Skin epidermis (tissue), 12 donors: Measurements from ENCODE around the gene ADI1.
A peak's percentile ranks its signal among the peaks of the same experiment; 100 is the strongest.

ENCODE experiments used
- H3K27ac ChIP-seq, 21 experiments: fragments of 200-600 bp; sonication (generic) in 11 of 21; one replicate each; pipeline ENCODE4 v1.5.0; 2020; ENCODE audit warnings: mild to moderate bottlenecking in 3 of 21, inconsistent platforms in 2 of 21, moderate library complexity in 2 of 21
- H3K4me3 ChIP-seq, 7 experiments: fragments of 200-600 bp; sonication (generic) in 2 of 7; one replicate each; pipeline ENCODE4 v1.5.0; 2020; ENCODE audit warnings: inconsistent platforms in 2 of 7, mild to moderate bottlenecking in 2 of 7, moderate library complexity in 1 of 7

ADI1 gene, protein sequence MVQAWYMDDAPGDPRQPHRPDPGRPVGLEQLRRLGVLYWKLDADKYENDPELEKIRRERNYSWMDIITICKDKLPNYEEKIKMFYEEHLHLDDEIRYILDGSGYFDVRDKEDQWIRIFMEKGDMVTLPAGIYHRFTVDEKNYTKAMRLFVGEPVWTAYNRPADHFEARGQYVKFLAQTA

DNA sequence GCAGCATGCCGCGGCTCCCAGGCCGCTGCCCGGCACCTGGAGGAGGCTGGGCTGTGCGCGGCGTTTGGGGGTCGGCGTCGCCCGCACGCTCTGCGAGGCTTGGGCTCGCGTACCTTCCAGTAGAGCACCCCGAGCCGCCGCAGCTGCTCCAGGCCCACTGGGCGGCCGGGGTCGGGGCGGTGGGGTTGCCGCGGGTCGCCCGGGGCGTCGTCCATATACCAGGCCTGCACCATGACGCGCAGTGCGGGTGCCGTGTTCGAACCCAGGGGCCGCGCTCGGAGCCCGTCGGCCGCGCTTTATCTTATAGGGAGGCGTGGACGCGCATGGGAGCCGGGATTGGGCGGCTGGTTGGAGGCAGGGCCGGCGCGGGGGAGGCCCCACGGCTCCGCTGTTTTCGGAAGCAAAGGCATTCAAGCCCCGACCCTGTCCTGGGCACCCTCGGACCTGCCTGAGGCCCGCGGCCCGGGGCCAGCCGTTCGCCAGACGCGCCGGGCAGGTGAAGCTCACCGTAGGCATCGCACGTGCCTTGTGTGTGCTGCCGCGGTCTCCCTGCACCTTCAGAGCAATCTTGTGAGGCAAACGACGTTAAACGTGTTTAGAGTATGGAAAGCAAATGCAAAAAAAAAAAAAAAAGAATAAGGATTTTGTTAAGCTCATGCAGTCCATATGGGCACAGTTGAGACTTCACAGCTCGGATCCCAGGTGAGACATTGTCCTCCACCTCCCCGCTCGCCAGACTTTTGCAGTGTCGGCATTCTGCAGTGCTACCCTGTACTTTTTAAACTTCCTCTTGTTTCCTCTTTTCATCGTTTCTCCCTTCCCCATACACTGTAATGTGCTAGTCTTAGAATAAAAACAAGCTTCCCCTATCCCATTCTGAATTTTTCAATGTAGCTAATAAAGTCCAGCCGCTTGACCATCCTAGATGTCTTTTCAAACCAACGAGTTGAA, at the start of gene ADI1:
TSS of gene ADI1 (minus strand) at position 277 of the 951 bp plus-strand sequence. CDS start at position 233, 44 bp downstream.
- H3K4me3 ChIP-seq: peak within 1 kb of the TSS; percentile 60 to 95 (median 68)

DNA sequence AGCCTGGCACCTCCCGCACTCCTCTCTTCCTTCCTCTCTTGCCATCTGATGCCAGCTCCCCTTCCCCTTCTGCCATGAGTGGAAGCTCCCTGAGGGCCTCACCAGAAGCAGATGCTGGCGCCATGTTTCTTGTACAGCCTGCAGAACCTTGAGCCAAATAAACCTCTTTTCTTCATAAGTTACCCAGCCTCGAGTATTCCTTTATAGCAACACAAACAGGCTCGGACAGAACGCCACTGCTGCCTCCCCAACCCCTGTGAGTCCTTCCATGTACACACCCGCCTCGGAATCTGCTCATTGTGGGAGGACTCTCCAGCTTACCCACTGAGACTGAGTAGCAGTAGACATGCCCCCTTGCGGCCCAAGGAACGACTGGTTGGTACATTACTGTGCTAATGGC, 47.5 kb upstream of the ADI1 start:
- no peak overlapping the region for H3K4me3 ChIP-seq

More for the DNA sequence above, at the start of gene ADI1:
- H3K27ac ChIP-seq: peak within 1 kb of the TSS; percentile 84 to 100 (median 96)

DNA sequence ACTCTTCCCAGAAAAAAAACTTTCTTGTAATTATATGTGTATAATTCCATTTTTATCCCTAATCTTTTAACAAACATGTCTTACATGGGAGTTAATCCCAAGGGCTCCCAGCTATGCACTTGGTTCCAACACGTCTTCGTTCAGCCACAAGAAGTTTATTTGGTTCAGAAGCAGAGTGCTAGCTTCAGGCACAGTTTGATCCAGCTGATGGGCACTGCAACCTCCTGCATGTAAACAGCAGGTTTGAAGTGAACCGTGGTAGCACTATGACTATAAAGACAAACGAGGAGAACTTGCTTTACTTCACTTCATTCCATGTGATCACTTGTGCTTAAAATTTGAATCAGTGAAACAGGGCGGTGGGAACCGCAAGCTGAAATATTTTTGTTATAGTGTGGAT, 45.8 kb upstream of the ADI1 start:
- H3K27ac ChIP-seq: no peak overlapping the region

More for the DNA sequence above, 47.5 kb upstream of the ADI1 start:
- no peak overlapping the region for H3K27ac ChIP-seq

DNA sequence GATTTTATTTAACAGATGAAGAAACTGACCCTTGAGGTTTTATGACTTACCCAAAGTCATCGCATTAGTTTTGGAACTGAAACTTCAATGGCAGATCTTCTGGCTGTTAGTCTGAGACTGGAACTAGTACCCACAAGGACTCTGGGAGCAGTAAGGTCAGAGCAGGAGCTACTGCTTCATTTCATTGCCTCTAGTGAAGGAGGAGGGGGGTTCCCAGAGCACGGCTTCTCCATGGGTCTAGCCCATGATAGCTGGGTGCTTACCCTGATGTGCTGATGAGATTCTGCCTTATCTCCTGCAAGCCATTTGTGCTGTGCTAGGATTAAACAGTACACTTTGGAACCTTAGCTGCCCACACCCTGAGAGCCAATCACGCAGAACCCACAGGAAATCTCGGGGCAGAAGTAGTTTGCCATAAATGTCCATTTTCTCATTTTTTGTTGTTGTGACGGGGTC, 44.2 kb upstream of the ADI1 start:
- Histone ChIP-seq H3K27ac (no peak overlapping the region), H3K4me3 (no peak overlapping the region)

More for the DNA sequence above, 45.8 kb upstream of the ADI1 start:
- no peak overlapping the region for H3K4me3 ChIP-seq

DNA sequence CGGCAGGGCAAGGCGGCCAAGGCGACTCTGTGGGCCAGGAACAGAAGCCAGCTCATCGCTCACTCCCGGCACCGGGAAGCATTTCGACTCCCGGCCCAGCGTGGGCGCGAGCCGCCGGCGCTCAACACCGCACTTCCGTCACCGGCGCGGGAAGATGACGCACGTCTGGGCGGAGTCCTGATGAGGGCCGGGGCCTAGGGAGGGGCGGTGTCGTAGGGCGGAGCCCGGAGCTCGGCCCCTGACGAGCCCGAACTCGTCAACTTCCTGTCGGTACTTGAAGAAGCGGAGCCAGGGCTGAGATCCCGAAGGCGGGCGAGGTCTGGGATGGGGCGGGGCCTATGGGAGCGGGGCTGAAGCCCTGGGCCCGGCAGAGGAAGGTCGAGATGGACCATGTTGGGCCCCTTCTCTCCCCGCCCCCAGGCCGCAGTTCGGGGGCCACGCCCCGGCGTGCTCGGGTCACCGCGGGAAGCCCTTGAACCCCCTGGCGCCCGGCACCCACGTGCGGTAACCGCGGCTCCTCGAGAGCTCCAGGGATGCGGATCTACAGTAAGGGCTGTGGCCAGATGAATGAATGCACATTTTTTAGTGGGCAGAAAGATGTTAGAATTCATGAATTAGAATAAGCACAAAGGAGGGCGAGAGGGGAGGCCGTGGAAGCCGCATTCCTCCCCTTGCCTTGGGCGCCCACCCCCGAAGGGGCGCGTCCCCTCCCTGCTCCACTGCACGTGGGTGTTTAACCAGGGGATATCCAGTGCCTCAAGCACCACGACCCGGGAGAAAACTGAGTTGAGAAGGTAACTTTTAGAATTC, 39.1 kb upstream of the ADI1 start, which contains the start of gene RNASEH1:
TSS of gene RNASEH1 (minus strand) at position 129 of the 810 bp plus-strand sequence. CDS start at position 56, 73 bp downstream.
- Histone ChIP-seq H3K4me3 (peak within 1 kb of the TSS; percentile 80 to 99 (median 95)), H3K27ac (peak within 1 kb of the TSS; percentile 60 to 99 (median 94))

DNA sequence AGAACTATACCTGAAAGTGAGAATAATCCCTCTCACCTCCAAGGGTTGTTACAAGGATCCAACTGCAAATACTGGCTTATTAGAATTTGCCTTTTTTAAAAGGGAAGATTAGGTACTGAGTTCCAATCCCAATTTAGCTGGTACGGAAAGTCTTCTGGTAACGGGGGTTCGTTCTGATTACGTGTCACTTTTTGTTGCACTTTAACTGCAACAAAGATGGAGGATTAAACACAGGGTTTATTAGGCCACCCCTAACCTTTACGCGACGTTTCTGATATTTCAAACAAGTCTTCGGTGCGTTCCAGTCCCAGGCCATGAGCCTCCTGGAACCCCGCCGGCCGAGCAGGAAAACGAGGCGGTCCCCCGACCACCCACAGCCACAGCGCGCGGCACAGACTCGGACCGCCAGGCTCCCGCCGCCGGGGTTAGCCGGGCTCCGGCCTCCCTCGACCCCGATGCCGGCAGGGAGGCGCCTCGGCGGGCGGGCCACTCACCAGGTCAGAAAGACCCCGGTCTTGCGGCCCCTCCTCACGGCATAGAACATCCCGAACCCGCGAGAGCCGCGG, 38.4 kb upstream of the ADI1 start:
- peak overlapping the region; percentile 80 to 99 (median 95) for H3K4me3 ChIP-seq
- H3K27ac ChIP-seq: peak overlapping the region; percentile 60 to 99 (median 94)

DNA sequence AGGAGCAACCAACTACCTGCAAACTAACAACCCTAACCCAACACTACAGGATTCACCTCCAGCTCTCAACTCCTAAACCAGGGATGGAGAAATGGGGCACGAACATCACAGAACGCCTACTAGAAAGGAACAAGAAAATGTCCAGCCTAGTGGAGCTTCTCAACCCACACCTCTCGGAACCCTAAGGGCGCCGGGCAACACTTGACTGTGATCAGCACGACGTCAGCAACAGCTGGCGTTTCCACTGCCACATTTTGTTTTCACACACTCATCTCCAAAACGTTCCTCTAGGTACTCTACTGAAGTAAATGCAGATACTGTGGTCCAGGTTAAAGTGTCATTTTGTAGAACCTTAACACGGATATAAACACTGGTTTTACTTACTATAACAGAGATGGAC, 34.6 kb upstream of the ADI1 start:
- no peak overlapping the region for H3K4me3 ChIP-seq
- H3K27ac ChIP-seq: no peak overlapping the region

DNA sequence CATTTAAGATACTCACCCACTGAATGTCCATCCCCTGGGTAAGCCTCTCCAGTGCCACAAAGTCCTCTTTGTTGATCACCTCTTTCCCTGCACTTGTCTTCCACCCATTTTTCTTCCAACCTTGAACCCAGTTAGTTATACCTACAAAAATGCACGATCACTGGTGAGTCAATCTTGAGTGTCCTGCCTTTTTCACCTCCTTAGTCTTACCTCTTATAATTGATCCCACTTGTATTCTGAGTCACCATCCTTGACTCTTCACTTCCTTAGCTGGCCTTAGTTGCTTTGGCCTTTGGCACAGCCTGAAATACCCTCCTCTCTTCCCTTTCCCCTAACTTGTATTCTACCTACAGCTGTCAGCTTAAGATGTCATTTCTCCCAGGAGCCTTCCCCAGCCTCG, 28.6 kb upstream of the ADI1 start:
- no peak overlapping the region for H3K4me3 ChIP-seq
- no peak overlapping the region for H3K27ac ChIP-seq

DNA sequence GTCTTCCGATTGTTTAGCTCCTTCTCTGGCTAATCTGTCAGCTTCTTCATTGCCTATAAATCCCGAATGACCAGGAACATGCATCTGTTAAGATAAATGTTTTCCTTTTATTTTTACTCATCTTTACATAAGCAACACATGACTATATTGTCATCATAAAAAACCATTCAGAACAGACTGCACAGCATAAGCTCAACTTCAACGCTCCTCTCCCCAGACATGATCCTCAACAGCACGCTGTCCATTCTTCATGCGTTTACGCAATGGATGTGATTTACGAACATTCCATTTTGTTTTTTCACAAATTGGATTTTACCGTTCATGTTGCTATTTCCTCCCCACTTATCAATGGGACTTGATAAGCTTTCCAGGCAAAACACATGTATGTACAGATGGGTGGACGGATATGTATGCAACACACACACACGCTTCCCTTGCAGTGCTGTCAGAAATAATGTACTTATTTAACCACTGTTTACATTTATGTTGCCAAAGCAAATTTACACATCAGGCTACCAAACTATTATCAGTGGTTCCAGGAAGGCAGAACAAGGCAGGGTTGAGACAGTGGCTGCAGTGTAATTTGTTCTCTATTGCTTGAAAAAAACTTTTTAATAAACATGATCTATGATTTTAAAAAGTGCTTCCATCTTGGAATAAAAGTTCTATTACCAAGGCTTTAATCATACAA, 26.6 kb upstream of the ADI1 start:
- no peak overlapping the region for H3K4me3 ChIP-seq
- H3K27ac ChIP-seq: no peak overlapping the region

DNA sequence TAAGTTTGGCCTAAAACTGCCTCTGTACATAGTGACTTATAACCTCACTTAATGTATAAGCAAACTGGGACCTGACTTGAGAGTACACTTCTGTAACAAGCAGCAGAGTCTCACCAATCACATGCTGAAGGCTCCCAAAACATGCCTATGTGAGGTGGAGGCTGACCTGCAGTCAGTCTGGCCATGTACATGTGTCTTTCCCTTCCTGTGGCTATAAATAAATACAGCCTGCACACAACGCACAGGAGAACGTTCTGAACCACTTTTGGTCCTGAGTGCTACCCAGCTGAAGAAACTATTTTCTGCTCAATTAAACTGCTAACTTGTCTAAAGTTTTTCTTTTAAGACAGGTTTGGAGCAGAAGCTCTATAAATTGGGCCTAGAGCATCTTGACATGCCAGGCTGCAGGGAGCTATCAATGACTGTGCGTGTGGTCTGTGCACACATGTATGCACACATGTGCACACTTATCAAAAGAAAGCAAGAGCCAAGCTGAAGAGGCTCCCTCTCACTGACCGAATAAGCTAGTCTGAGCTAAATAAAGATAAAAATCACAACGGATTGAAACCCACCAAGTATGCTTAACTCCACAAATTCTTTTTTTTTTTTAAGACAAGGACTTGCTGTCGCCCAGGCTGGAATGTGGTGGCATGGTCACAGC, 23.8 kb upstream of the ADI1 start:
- Histone ChIP-seq H3K4me3 (no peak overlapping the region), H3K27ac (no peak overlapping the region)

DNA sequence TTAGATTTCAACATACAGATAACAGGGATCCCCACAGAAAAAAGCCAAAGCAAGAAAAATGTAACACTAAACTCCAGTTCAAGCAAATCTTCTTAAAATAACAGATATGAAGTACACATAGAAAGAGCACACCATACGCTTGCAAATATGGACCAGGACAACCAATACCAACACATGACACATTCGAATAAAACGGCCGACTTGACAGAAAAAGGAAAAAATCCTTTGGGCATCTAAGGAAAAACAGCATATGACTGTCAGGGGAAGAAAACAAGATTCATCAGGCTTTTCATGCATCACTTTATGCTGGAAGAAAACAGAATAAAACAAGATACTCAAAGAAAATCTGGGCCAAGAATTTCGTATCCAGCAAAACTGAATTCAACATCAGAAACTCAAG, 22.8 kb upstream of the ADI1 start:
- Histone ChIP-seq H3K4me3 (no peak overlapping the region), H3K27ac (no peak overlapping the region)

DNA sequence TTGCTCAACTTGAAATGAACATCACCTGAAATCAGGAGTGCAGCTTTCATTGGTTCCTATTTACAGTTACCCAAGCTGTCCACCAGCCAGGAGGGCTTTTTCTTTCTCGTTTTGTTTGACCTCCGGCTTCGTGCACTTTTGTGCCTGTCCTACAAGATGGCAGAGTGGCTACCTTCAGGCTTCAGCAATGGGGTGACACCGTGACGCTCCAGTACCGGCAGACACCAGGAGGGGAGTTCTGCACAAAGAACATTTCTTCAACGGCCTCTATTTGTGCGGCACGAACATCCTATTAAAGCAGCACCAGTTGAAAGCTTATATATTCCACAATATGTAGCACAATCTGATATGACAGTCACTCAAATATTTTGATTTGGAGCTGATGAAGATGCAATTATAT, 20.5 kb upstream of the ADI1 start:
- Histone ChIP-seq H3K27ac (no peak overlapping the region), H3K4me3 (no peak overlapping the region)

DNA sequence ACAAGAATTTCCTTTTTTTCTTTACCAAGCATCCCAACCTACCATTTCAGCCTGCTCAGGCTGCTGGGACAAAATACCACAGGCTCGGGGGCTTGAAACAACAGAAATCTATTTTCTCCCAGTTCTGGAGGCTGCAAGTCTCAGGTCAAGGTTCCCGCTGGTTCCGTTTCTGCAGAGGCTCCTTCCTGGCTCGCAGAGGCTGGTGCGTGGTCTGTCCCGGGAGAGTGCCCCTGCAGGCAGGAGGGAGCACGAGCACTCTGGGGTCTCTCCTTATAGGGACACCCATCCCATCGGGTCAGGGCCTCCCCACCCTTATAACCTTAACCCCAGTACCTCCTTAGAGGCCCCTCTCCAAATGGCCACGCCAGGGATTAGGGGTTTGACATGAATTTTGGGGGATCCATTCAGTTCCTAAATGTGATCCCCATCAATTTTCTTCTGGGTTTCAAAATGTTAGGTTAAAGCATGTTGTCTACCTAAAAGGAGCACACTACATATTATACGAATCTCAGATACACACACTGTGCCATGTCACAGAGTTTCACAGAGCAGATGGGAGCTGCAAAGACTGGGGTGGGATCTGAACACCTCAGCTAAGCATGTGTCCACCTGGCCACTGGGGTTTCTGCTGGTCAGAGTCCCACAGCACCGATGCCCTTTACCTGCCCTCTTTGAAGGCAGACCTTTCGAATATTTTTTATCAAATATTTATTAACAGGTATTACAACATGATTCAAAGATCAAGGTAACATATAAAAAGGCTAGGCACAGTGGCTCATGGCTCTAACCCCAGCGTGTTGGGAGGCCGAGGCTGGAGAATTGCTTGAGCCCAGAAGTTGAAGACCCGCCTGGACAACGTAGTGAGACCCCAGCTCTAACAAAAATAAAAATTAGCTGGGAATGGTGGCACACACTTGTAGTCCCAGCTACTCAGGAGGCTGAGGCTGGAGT, 17.6 kb upstream of the ADI1 start:
- peak overlapping the region in 20 of 21 experiments; percentile 69 to 94 (median 84) for H3K27ac ChIP-seq
- peak overlapping the region; percentile 1 to 42 (median 13) for H3K4me3 ChIP-seq

DNA sequence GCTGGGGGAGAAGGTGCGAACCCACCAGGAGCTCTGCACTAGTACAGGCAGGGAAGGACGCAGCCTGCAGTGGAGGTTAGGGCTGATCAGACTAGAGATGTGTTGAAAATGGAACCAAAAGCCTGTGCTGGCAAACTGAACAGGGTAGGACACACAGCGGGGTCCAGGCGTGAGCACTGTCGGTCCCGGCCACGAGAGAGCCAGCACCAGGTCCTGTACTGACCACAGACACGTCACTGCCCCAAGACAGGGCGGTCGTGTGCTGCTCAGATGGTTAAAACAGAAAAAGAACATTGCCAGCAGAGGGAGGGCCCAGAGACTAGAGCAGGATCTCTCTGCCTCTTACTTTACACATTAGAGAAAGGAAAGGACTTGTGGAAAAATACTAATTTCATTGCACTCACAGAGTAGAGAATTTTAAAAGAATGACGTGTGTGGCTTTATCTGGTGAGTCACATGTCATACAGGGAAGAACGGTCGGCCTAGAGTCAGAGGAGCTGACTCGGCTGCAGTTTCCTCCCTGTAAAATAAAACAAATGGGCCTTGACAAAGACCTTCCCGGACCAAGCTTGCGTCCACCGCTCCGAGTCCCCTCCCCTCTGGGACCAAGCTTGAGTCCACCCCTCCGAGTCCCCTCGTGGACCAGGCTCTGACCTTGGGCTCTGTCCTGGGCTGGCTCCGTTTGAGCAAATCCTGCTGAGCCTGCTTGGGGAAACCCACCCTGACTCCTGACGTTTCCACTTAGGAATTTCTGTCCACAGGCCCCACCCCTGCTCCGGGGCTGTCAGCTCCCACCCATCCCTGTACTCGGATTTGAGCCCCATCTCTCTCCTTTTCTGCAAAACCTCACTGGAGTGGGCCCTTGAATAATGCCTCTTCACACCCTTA, 16.7 kb upstream of the ADI1 start:
- H3K27ac ChIP-seq: peak overlapping the region in 20 of 21 experiments; percentile 69 to 94 (median 84)
- H3K4me3 ChIP-seq: peak overlapping the region; percentile 1 to 42 (median 13)

DNA sequence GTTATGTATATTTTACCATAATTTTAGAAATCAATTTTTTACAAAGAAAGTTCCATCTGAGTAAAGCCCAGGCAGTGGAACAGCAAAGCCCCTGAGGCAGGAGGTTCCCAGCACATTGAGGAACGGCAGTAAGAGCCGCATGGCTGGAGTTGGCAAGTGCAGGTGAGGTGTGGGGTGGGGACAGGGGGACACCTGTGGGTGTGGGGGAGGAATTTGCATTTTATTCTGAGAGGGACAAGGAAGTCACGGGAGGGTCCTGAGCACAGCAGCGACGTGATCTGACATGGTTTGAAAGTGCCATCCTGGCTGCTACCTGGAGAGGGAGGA, 16.1 kb upstream of the ADI1 start:
- peak overlapping the region in 20 of 21 experiments; percentile 69 to 94 (median 84) for H3K27ac ChIP-seq
- H3K4me3 ChIP-seq: peak overlapping the region in 3 of 7 experiments; percentile 13 to 42 (median 34)

DNA sequence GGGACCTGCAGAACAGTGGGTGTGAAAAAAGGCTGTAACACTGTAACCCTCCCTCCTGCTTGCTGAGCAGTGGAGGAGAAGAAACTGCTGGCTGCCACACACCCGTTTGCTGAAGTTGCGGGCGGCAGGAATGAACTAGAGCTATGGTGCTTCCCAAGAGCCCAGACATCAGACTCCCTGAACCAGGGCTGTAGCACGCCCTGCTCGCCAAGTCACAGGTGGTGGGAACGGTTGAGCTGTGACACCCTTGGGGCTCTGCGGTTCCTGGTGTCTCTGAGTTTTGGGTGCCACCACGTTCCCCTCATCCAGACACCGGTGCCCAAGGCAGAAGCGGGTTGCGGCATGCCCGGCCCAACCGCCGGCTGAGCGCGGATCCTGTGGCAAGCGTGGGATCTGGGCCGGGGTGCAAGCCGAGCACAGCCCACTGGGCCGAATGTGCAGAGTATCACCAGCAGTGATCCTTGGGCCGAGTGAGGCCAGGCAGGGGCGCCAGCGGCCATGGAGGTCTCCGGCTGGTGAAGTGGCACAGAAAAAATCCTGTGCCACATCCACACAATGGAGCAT, 15.0 kb upstream of the ADI1 start:
- H3K27ac ChIP-seq: no peak overlapping the region
- no peak overlapping the region for H3K4me3 ChIP-seq
